ENCODE results near the gene VDAC2. TPM values are rescaled to one million over a fixed set of nuclear protein-coding genes. Genes with fewer than 3 reads are reported as not detected.

VDAC2 gene
- total RNA-seq, 1 experiment from 2014 or later = 303 TPM

- DNase-seq (ENCODE audit: unreplicated experiment) = no peak
- BruUV-seq (replicated peaks) = no TSS peak
- ChIA-PET CTCF (interaction anchor here (1.0 kb wide), 1 partner anchor 51 kb away, joined by 4 read pairs; no protein-coding TSS in a partner anchor), POLR2A (interaction anchor here (0.6 kb wide), 1 partner anchor 942 kb away, joined by 3 read pairs; no protein-coding TSS in a partner anchor)
- H3K27me3 Mint-ChIP-seq (ENCODE audit: insufficient read depth, unreplicated experiment) = no peaks in the 10 kb centered on the region
- no peaks in the 10 kb centered on the region for H3K4me1 Mint-ChIP-seq (ENCODE audit: insufficient read depth, unreplicated experiment)
- no peaks in the 10 kb centered on the region for H3K9me3 Mint-ChIP-seq (ENCODE audit: unreplicated experiment)
- no peak overlapping the region for H3K4me3 Mint-ChIP-seq (ENCODE audit: unreplicated experiment)
- intact Hi-C loops (cut with micrococcal nuclease) = no loop called here
- TF ChIP-seq CTCF (IDR thresholded peaks at IDR 0.05; ENCODE audit: unreplicated experiment) = no peak
- H3K36me3 Mint-ChIP-seq (ENCODE audit: insufficient read depth, unreplicated experiment) = no peaks in the 10 kb centered on the region
- H3K27ac Mint-ChIP-seq (ENCODE audit: low read depth, unreplicated experiment) = no peak overlapping the region
Measured at GRCh38 chr10:75265856-75266255, 55.3 kb downstream of the VDAC2 start.

- H3K4me1 Mint-ChIP-seq (ENCODE audit: insufficient read depth, unreplicated experiment) = no peaks in the 10 kb centered on the region
- BruUV-seq (replicated peaks) = no TSS peak
- ChIA-PET POLR2A (no interaction called here), CTCF (interaction anchor here (0.6 to 1.1 kb wide), 3 partner anchors 17 to 1044 kb away, joined by 3 to 5 read pairs (median 4); no protein-coding TSS in a partner anchor)
- TF ChIP-seq CTCF (IDR thresholded peaks at IDR 0.05; ENCODE audit: unreplicated experiment) = no peak
- H3K36me3 Mint-ChIP-seq (ENCODE audit: insufficient read depth, unreplicated experiment) = no peaks in the 10 kb centered on the region
- intact Hi-C loops (cut with micrococcal nuclease) = no loop called here
- no peak overlapping the region for H3K4me3 Mint-ChIP-seq (ENCODE audit: unreplicated experiment)
- DNase-seq (ENCODE audit: unreplicated experiment) = no peak
- H3K27ac Mint-ChIP-seq (ENCODE audit: low read depth, unreplicated experiment) = no peak overlapping the region
- no peaks in the 10 kb centered on the region for H3K9me3 Mint-ChIP-seq (ENCODE audit: unreplicated experiment)
- H3K27me3 Mint-ChIP-seq (ENCODE audit: insufficient read depth, unreplicated experiment) = no peaks in the 10 kb centered on the region
Measured at GRCh38 chr10:75266945-75267344, 56.3 kb downstream of the VDAC2 start.

- Mint-ChIP-seq H3K4me3 (ENCODE audit: unreplicated experiment) (no peak overlapping the region), H3K27me3 (ENCODE audit: insufficient read depth, unreplicated experiment) (no peaks in the 10 kb centered on the region), H3K9me3 (ENCODE audit: unreplicated experiment) (no peaks in the 10 kb centered on the region), H3K27ac (ENCODE audit: low read depth, unreplicated experiment) (no peak overlapping the region), H3K36me3 (ENCODE audit: insufficient read depth, unreplicated experiment) (no peaks in the 10 kb centered on the region), H3K4me1 (ENCODE audit: insufficient read depth, unreplicated experiment) (no peaks in the 10 kb centered on the region)
- intact Hi-C loops (cut with micrococcal nuclease) = no loop called here
- POLR2A ChIA-PET = no interaction called here
- TF ChIP-seq CTCF (IDR thresholded peaks at IDR 0.05; ENCODE audit: unreplicated experiment) = no peak
- no TSS peak for BruUV-seq (replicated peaks)
- no peak for DNase-seq (ENCODE audit: unreplicated experiment)
- CTCF ChIA-PET = interaction anchor here (0.7 to 1.6 kb wide), 2 partner anchors 25 to 83 kb away, joined by 4 to 5 read pairs; no protein-coding TSS in a partner anchor
Measured at GRCh38 chr10:75269605-75270004, 59.0 kb downstream of the VDAC2 start.

GRCh38 chr10:75272094-75272493 is 61.5 kb downstream of the VDAC2 start:
- Mint-ChIP-seq H3K36me3 (ENCODE audit: insufficient read depth, unreplicated experiment) (no peaks in the 10 kb centered on the region), H3K4me1 (ENCODE audit: insufficient read depth, unreplicated experiment) (no peaks in the 10 kb centered on the region), H3K4me3 (ENCODE audit: unreplicated experiment) (no peak overlapping the region), H3K27me3 (ENCODE audit: insufficient read depth, unreplicated experiment) (no peaks in the 10 kb centered on the region), H3K9me3 (ENCODE audit: unreplicated experiment) (no peaks in the 10 kb centered on the region), H3K27ac (ENCODE audit: low read depth, unreplicated experiment) (no peak overlapping the region)
- TF ChIP-seq CTCF (IDR thresholded peaks at IDR 0.05; ENCODE audit: unreplicated experiment) = no peak
- no TSS peak for BruUV-seq (replicated peaks)
- ChIA-PET CTCF (no interaction called here), POLR2A (no interaction called here)
- DNase-seq (ENCODE audit: unreplicated experiment) = no peak
- intact Hi-C loops (cut with micrococcal nuclease) = no loop called here

All from MCF 10A (cell line).